Measurements from ENCODE around the gene RUNX1. TPM values are rescaled to one million over a fixed set of nuclear protein-coding genes. Genes with fewer than 3 reads are reported as not detected.

The RUNX1 gene
- total and polyA plus RNA-seq, 4 donors: 23.3 to 100 (median 33.4) TPM

GRCh38 chr21:34965200-34966174, 83.6 kb downstream of the RUNX1 start:
- no peak overlapping the region for H3K4me3 ChIP-seq
- DNase-seq: peak in 2 of 3 donors; percentile 26 to 57
- WGBS, 2 donors: 42 to 64% methylated on average over 10 of the region's 10 CpGs
- peaks cover 0 to 33% (median 20%) of the 10 kb centered on the region in 5 donors for H3K4me1 ChIP-seq (ENCODE audit: control insufficient read depth in 5 of 5, insufficient read depth in 5 of 5, low read length in 5 of 5)
- no peak for TF ChIP-seq CTCF (IDR thresholded peaks at IDR 0.05; ENCODE audit: control extremely low read depth, extremely low read depth)
- no peak for ATAC-seq (ENCODE audit: insufficient read depth, low FRiP score)
- H3K9me3 ChIP-seq (ENCODE audit: control insufficient read depth in 4 of 4, insufficient read depth in 3 of 4, low read length in 3 of 4): peaks cover 0 to 2% (median 0%) of the 10 kb centered on the region in 4 donors
- no peaks in the 10 kb centered on the region for H3K27me3 ChIP-seq (ENCODE audit: control insufficient read depth in 3 of 3, insufficient read depth in 3 of 3, low read length in 2 of 3)
- H3K27ac ChIP-seq (ENCODE audit: low read depth in 1 of 2, low read length in 1 of 2): peak overlapping the region in 1 of 2 donors; percentile 64
- H3K36me3 ChIP-seq (ENCODE audit: control insufficient read depth in 4 of 4, insufficient read depth in 4 of 4, low read length in 4 of 4): no peaks in the 10 kb centered on the region
- H3K9ac ChIP-seq (ENCODE audit: insufficient read depth in 1 of 2, low read length in 2 of 2): no peak overlapping the region

- Histone ChIP-seq H3K27ac (ENCODE audit: low read depth in 1 of 2, low read length in 1 of 2) (peak overlapping the region in 1 of 2 donors; percentile 28), H3K9ac (ENCODE audit: insufficient read depth in 1 of 2, low read length in 2 of 2) (no peak overlapping the region), H3K4me3 (no peak overlapping the region), H3K36me3 (ENCODE audit: control insufficient read depth in 4 of 4, insufficient read depth in 4 of 4, low read length in 4 of 4) (no peaks in the 10 kb centered on the region), H3K4me1 (ENCODE audit: control insufficient read depth in 5 of 5, insufficient read depth in 5 of 5, low read length in 5 of 5) (peaks cover 0 to 11% (median 9%) of the 10 kb centered on the region in 5 donors), H3K9me3 (ENCODE audit: control insufficient read depth in 4 of 4, insufficient read depth in 3 of 4, low read length in 3 of 4) (peaks cover 0 to 2% (median 0%) of the 10 kb centered on the region in 4 donors), H3K27me3 (ENCODE audit: control insufficient read depth in 3 of 3, insufficient read depth in 3 of 3, low read length in 2 of 3) (no peaks in the 10 kb centered on the region)
- no peak for TF ChIP-seq CTCF (IDR thresholded peaks at IDR 0.05; ENCODE audit: control extremely low read depth, extremely low read depth)
- 74 to 84% methylated on average over 16 of the region's 16 CpGs for WGBS, 2 donors
- DNase-seq (no peak), ATAC-seq (ENCODE audit: insufficient read depth, low FRiP score) (no peak)
Observed at GRCh38 chr21:34962586-34963222, 86.4 kb downstream of the RUNX1 start.

GRCh38 chr21:34962136-34962535, 87.0 kb downstream of the RUNX1 start:
- no peak for DNase-seq
- Histone ChIP-seq H3K4me1 (ENCODE audit: control insufficient read depth in 5 of 5, insufficient read depth in 5 of 5, low read length in 5 of 5) (peaks cover 0 to 10% (median 7%) of the 10 kb centered on the region in 5 donors), H3K27me3 (ENCODE audit: control insufficient read depth in 3 of 3, insufficient read depth in 3 of 3, low read length in 2 of 3) (no peaks in the 10 kb centered on the region), H3K9me3 (ENCODE audit: control insufficient read depth in 4 of 4, insufficient read depth in 3 of 4, low read length in 3 of 4) (peaks cover 0 to 2% (median 0%) of the 10 kb centered on the region in 4 donors), H3K9ac (ENCODE audit: insufficient read depth in 1 of 2, low read length in 2 of 2) (no peak overlapping the region), H3K27ac (ENCODE audit: low read depth in 1 of 2, low read length in 1 of 2) (no peak overlapping the region), H3K4me3 (no peak overlapping the region), H3K36me3 (ENCODE audit: control insufficient read depth in 4 of 4, insufficient read depth in 4 of 4, low read length in 4 of 4) (no peaks in the 10 kb centered on the region)
- no peak for ATAC-seq (ENCODE audit: insufficient read depth, low FRiP score)
- no peak for TF ChIP-seq CTCF (IDR thresholded peaks at IDR 0.05; ENCODE audit: control extremely low read depth, extremely low read depth)
- WGBS, 2 donors: 63 to 75% methylated on average over 2 of the region's 2 CpGs

All from lung (tissue), 12 donors.